Immature natural killer cell (primary cell): Measurements from ENCODE around the gene SLC7A9. TPM values are rescaled to one million over a fixed set of nuclear protein-coding genes. Genes with fewer than 3 reads are reported as not detected.

ENCODE experiments used
- DNase-seq, 3 donors: peaks; one replicate each; pipeline ENCODE4 v3.0.0; 2022; ENCODE audit warnings: mixed read lengths in 1 of 3
- H3K27ac Mint-ChIP-seq, 6 donors: one replicate each; pipeline ENCODE4 v1.8.0; 2020; ENCODE audit warnings: mixed read lengths in 6 of 6, mild to moderate bottlenecking in 5 of 6, inconsistent platforms in 4 of 6, moderate library complexity in 3 of 6
- H3K27me3 Mint-ChIP-seq, 3 donors: one replicate each; pipeline ENCODE4 v1.8.0; 2020 to 2021; ENCODE audit warnings: low read depth in 3 of 3, mild to moderate bottlenecking in 3 of 3, mixed read lengths in 3 of 3, moderate library complexity in 3 of 3, inconsistent platforms in 1 of 3
- H3K36me3 Mint-ChIP-seq, 3 donors: one replicate each; pipeline ENCODE4 v1.8.0; 2020; ENCODE audit warnings: mixed read lengths in 3 of 3, inconsistent platforms in 2 of 3, mild to moderate bottlenecking in 2 of 3
- H3K4me1 Mint-ChIP-seq, 2 donors: one replicate each; pipeline ENCODE4 v1.8.0; 2020; ENCODE audit warnings: inconsistent platforms in 2 of 2, mild to moderate bottlenecking in 2 of 2, mixed read lengths in 2 of 2, moderate library complexity in 1 of 2
- H3K4me3 Mint-ChIP-seq, 5 donors: one replicate each; pipeline ENCODE4 v1.8.0; 2020; ENCODE audit warnings: mild to moderate bottlenecking in 5 of 5, mixed read lengths in 5 of 5, inconsistent platforms in 3 of 5, moderate library complexity in 3 of 5
- H3K9me3 Mint-ChIP-seq, 6 donors: one replicate each; pipeline ENCODE4 v1.8.0; 2020; ENCODE audit warnings: mild to moderate bottlenecking in 6 of 6, mixed read lengths in 6 of 6, inconsistent platforms in 4 of 6, moderate library complexity in 3 of 6
- polyA plus RNA-seq, 3 donors: library from polyadenylated mRNA; unstranded; fragments of 300-500 nt; fragmentation: Illumina TruSeq; gene quantifications; one replicate each; pipeline ENCODE4 v1.2.3, GENCODE V29; 2021

The SLC7A9 gene
- polyA plus RNA-seq, 3 donors from 2014 or later = not detected

GRCh38 chr19:32822916-32823746 lies 46.4 kb downstream of the SLC7A9 start:
- DNase-seq = no peak
- Mint-ChIP-seq H3K4me1 (no peaks in the 10 kb centered on the region), H3K4me3 (no peak overlapping the region), H3K9me3 (no peaks in the 10 kb centered on the region), H3K27me3 (peaks cover 4 to 19% (median 10%) of the 10 kb centered on the region in 3 donors), H3K36me3 (no peaks in the 10 kb centered on the region), H3K27ac (no peak overlapping the region)

- H3K4me3 Mint-ChIP-seq = peak overlapping the region in 1 of 5 donors; percentile 12
- peak in 1 of 3 donors; percentile 2 for DNase-seq
Measured at GRCh38 chr19:32819419-32820400, 49.9 kb downstream of the SLC7A9 start.

GRCh38 chr19:32818536-32818935 lies 51.0 kb downstream of the SLC7A9 start:
- no peak overlapping the region for H3K4me3 Mint-ChIP-seq
- H3K4me1 Mint-ChIP-seq = no peaks in the 10 kb centered on the region
- H3K36me3 Mint-ChIP-seq = no peaks in the 10 kb centered on the region
- peaks cover 3 to 23% (median 8%) of the 10 kb centered on the region in 3 donors for H3K27me3 Mint-ChIP-seq
- no peak overlapping the region for H3K27ac Mint-ChIP-seq
- no peak for DNase-seq
- no peaks in the 10 kb centered on the region for H3K9me3 Mint-ChIP-seq

More at GRCh38 chr19:32819419-32820400, 49.9 kb downstream of the SLC7A9 start:
- Mint-ChIP-seq H3K4me1 (no peaks in the 10 kb centered on the region), H3K27ac (no peak overlapping the region), H3K9me3 (no peaks in the 10 kb centered on the region), H3K27me3 (peaks cover 4 to 21% (median 12%) of the 10 kb centered on the region in 3 donors), H3K36me3 (no peaks in the 10 kb centered on the region)

GRCh38 chr19:32817569-32818476 lies 51.7 kb downstream of the SLC7A9 start:
- Mint-ChIP-seq H3K36me3 (no peaks in the 10 kb centered on the region), H3K27me3 (peaks cover 3 to 17% (median 9%) of the 10 kb centered on the region in 3 donors), H3K4me3 (no peak overlapping the region)

GRCh38 chr19:32816555-32817099 lies 52.9 kb downstream of the SLC7A9 start:
- Mint-ChIP-seq H3K36me3 (no peaks in the 10 kb centered on the region), H3K9me3 (no peaks in the 10 kb centered on the region), H3K27me3 (peaks cover 3 to 11% (median 4%) of the 10 kb centered on the region in 3 donors), H3K4me3 (no peak overlapping the region), H3K4me1 (no peaks in the 10 kb centered on the region), H3K27ac (no peak overlapping the region)
- no peak for DNase-seq

More at GRCh38 chr19:32817569-32818476, 51.7 kb downstream of the SLC7A9 start:
- no peaks in the 10 kb centered on the region for H3K4me1 Mint-ChIP-seq
- peak overlapping the region in 1 of 6 donors; percentile 32 for H3K27ac Mint-ChIP-seq
- DNase-seq = no peak
- no peaks in the 10 kb centered on the region for H3K9me3 Mint-ChIP-seq

GRCh38 chr19:32814624-32815023 lies 54.9 kb downstream of the SLC7A9 start:
- no peak overlapping the region for H3K4me3 Mint-ChIP-seq
- no peak overlapping the region for H3K27ac Mint-ChIP-seq
- no peaks in the 10 kb centered on the region for H3K36me3 Mint-ChIP-seq
- no peaks in the 10 kb centered on the region for H3K9me3 Mint-ChIP-seq
- H3K4me1 Mint-ChIP-seq = no peaks in the 10 kb centered on the region
- peaks cover 1 to 9% (median 4%) of the 10 kb centered on the region in 3 donors for H3K27me3 Mint-ChIP-seq
- DNase-seq = no peak

GRCh38 chr19:32813862-32814425 lies 55.6 kb downstream of the SLC7A9 start:
- no peaks in the 10 kb centered on the region for H3K9me3 Mint-ChIP-seq
- H3K4me1 Mint-ChIP-seq = no peaks in the 10 kb centered on the region
- no peak overlapping the region for H3K27ac Mint-ChIP-seq
- H3K27me3 Mint-ChIP-seq = peaks cover 0 to 7% (median 6%) of the 10 kb centered on the region in 3 donors
- no peak for DNase-seq
- no peaks in the 10 kb centered on the region for H3K36me3 Mint-ChIP-seq
- no peak overlapping the region for H3K4me3 Mint-ChIP-seq

GRCh38 chr19:32812571-32812970 lies 57.0 kb downstream of the SLC7A9 start:
- H3K4me3 Mint-ChIP-seq = no peak overlapping the region
- no peaks in the 10 kb centered on the region for H3K4me1 Mint-ChIP-seq
- no peaks in the 10 kb centered on the region for H3K9me3 Mint-ChIP-seq
- H3K27ac Mint-ChIP-seq = no peak overlapping the region
- no peaks in the 10 kb centered on the region for H3K36me3 Mint-ChIP-seq
- peaks cover 0 to 7% (median 4%) of the 10 kb centered on the region in 3 donors for H3K27me3 Mint-ChIP-seq
- DNase-seq = no peak

- Mint-ChIP-seq H3K27ac (no peak overlapping the region), H3K9me3 (no peaks in the 10 kb centered on the region), H3K36me3 (no peaks in the 10 kb centered on the region), H3K27me3 (peaks cover 0 to 7% (median 4%) of the 10 kb centered on the region in 3 donors), H3K4me1 (no peaks in the 10 kb centered on the region), H3K4me3 (no peak overlapping the region)
- no peak for DNase-seq
Measured at GRCh38 chr19:32812036-32812435, 57.5 kb downstream of the SLC7A9 start.

- no peak overlapping the region for H3K4me3 Mint-ChIP-seq
- DNase-seq = no peak
- peaks cover 0 to 7% (median 4%) of the 10 kb centered on the region in 3 donors for H3K27me3 Mint-ChIP-seq
- H3K9me3 Mint-ChIP-seq = no peaks in the 10 kb centered on the region
- no peaks in the 10 kb centered on the region for H3K36me3 Mint-ChIP-seq
- H3K4me1 Mint-ChIP-seq = no peaks in the 10 kb centered on the region
- H3K27ac Mint-ChIP-seq = no peak overlapping the region
Measured at GRCh38 chr19:32811151-32811550, 58.4 kb downstream of the SLC7A9 start.

GRCh38 chr19:32810452-32810851 lies 59.1 kb downstream of the SLC7A9 start:
- H3K27ac Mint-ChIP-seq = no peak overlapping the region
- no peaks in the 10 kb centered on the region for H3K9me3 Mint-ChIP-seq
- H3K4me1 Mint-ChIP-seq = no peaks in the 10 kb centered on the region

GRCh38 chr19:32809754-32810153 lies 59.8 kb downstream of the SLC7A9 start:
- Mint-ChIP-seq H3K4me1 (no peaks in the 10 kb centered on the region), H3K9me3 (no peaks in the 10 kb centered on the region), H3K4me3 (no peak overlapping the region), H3K27ac (no peak overlapping the region), H3K36me3 (no peaks in the 10 kb centered on the region), H3K27me3 (peaks cover 0 to 5% (median 4%) of the 10 kb centered on the region in 3 donors)
- DNase-seq = no peak

More at GRCh38 chr19:32810452-32810851, 59.1 kb downstream of the SLC7A9 start:
- Mint-ChIP-seq H3K27me3 (peaks cover 0 to 7% (median 4%) of the 10 kb centered on the region in 3 donors), H3K4me3 (no peak overlapping the region), H3K36me3 (no peaks in the 10 kb centered on the region)
- no peak for DNase-seq
